A673 (cell line): ENCODE measurements around the gene GALNT9.

Experiments
- EZH2 ChIP-seq: fragments of 200-600 bp; sonication (generic); IDR thresholded peaks from 2 replicates; pipeline ENCODE4 v1.6.1; 2017; ENCODE audit warnings: borderline replicate concordance, low read depth, mild to moderate bottlenecking, mixed read lengths, antibody characterized with exemption, low read length; ENCODE audit not compliant: poor library complexity, severe bottlenecking
- TF ChIP-seq, protein P1 (sequence below): fragments of 300-800, 200-600 bp; sonication (generic); conservative IDR thresholded peaks from 2 replicates; pipeline ENCODE4 v1.5.1; 2017; ENCODE audit warnings: low read depth, mild to moderate bottlenecking, antibody characterized with exemption, low read length, moderate library complexity, mixed read lengths

DNA sequence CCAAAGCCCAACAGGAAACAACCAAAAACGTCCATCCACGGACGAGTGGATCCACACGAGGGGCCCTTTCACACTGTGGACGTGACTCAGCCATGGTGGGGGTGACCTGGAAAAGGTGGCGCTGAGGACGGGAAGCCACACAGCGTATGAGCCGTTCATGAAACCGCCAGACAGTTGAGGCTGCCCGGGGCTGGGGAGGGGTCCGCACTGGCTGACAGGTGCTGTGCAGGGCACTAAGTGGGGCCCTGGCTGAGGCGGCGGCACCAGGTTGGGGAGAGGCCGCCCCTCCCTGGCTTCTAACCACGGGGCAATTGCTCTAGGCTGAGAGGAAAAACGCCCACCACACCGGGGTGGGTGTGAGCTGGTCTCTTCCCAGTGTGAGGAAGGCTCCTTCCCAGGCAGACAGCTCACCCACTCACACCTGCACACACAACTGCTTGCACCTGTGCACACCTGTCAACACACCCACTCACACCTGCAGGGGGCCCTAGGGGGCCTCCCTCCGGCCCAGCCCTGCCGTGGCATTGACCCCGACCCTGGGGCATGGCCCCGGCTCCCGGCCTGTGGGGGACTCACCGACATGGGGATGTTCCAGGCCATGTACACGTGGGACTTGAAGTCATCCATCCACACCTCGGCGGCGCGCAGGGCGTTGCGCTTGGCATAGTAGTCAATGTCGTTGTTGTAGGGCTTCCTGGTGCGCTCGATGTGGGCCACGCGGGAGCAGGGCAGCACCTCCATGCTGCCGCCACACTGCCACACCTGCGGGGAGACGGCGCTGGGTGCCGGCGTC lies 126.3 kb downstream of the GALNT9 start:
- TF ChIP-seq, protein P1, sequence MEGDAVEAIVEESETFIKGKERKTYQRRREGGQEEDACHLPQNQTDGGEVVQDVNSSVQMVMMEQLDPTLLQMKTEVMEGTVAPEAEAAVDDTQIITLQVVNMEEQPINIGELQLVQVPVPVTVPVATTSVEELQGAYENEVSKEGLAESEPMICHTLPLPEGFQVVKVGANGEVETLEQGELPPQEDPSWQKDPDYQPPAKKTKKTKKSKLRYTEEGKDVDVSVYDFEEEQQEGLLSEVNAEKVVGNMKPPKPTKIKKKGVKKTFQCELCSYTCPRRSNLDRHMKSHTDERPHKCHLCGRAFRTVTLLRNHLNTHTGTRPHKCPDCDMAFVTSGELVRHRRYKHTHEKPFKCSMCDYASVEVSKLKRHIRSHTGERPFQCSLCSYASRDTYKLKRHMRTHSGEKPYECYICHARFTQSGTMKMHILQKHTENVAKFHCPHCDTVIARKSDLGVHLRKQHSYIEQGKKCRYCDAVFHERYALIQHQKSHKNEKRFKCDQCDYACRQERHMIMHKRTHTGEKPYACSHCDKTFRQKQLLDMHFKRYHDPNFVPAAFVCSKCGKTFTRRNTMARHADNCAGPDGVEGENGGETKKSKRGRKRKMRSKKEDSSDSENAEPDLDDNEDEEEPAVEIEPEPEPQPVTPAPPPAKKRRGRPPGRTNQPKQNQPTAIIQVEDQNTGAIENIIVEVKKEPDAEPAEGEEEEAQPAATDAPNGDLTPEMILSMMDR = no peak
- TF ChIP-seq EZH2 = no peak
